ENCODE measurements around the gene ALPI.

The ALPI gene

DNA sequence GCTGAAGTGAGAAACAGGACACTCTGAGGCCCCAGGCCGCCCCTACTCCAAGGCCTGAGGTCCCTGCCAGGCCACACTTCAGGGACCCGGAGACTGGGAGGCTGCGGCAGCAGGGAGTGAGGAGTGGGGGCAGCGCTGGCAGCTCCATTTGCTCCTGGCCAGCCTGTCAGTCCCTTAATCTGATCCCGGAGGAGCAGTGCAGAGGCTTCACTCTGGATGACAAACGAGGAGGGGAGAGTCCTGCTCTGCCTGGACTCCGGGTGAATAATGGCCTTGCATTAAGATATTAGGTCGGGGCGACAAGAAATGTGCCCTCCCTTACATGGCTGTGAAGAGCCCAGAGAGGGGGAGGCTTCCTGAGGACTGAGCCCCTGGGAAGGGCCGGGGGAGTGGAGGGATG is 49.9 kb downstream of the ALPI start:
- no peak overlapping the region for H3K4me3 ChIP-seq (ENCODE audit: low read depth, low read length)
- TF ChIP-seq POLR2A (IDR thresholded peaks at IDR 0.05; ENCODE audit: extremely low read depth, insufficient read length) (no peak), MYC (IDR thresholded peaks at IDR 0.05; ENCODE audit: low read depth, low read length) (no peak)
- TF ChIP-seq, protein P1, sequence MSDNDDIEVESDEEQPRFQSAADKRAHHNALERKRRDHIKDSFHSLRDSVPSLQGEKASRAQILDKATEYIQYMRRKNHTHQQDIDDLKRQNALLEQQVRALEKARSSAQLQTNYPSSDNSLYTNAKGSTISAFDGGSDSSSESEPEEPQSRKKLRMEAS (IDR thresholded peaks at IDR 0.05; ENCODE audit: low read depth, low read length): no peak
- TF ChIP-seq, protein P2, sequence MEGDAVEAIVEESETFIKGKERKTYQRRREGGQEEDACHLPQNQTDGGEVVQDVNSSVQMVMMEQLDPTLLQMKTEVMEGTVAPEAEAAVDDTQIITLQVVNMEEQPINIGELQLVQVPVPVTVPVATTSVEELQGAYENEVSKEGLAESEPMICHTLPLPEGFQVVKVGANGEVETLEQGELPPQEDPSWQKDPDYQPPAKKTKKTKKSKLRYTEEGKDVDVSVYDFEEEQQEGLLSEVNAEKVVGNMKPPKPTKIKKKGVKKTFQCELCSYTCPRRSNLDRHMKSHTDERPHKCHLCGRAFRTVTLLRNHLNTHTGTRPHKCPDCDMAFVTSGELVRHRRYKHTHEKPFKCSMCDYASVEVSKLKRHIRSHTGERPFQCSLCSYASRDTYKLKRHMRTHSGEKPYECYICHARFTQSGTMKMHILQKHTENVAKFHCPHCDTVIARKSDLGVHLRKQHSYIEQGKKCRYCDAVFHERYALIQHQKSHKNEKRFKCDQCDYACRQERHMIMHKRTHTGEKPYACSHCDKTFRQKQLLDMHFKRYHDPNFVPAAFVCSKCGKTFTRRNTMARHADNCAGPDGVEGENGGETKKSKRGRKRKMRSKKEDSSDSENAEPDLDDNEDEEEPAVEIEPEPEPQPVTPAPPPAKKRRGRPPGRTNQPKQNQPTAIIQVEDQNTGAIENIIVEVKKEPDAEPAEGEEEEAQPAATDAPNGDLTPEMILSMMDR (IDR thresholded peaks at IDR 0.05; ENCODE audit: low read depth, low read length): no peak
- DNase-seq (ENCODE audit: low read depth): no peak

DNA sequence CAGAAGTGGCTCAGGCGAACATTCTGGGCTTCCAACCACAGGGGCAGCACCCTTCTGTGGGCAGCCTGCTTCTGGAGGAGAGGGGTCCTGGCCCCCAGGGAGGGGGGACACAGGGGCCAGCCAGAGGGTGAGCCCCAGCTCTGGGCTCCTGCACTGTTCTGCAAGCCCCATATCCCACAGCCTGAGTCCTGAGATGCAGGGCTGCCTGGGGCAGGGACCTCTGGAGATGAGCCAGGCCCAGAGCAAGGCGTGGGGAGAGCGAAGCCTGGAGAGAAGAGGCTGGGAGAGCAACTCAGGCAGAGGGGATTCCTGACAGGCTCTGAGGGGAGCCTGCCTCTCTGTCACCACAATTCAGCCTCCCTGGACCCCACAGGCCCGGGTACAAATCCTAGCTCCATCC is 50.8 kb downstream of the ALPI start:
- TF ChIP-seq MYC (IDR thresholded peaks at IDR 0.05; ENCODE audit: low read depth, low read length): no peak
- TF ChIP-seq POLR2A (IDR thresholded peaks at IDR 0.05; ENCODE audit: extremely low read depth, insufficient read length): no peak
- DNase-seq (ENCODE audit: low read depth): no peak
- no peak overlapping the region for H3K4me3 ChIP-seq (ENCODE audit: low read depth, low read length)

DNA sequence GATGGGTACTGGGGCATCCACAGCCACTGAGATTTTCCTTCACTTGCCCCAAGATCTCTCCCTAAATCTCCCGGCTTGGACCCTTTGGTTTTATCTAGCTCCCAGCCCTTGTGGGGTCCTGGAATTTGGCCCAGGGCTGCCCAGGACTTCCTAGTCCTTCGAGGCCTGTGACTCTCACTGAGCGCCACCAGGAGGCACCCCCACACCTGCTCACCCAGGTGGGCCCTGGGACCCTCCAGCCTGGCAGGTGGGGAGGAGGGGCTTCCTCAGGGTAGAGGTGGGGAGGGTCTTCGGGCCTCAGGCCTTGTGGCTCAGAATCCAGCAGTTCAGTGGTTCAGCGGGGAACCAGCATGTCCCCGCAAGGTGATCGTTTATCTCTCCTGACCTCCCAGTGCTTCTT is 52.3 kb downstream of the ALPI start:
- H3K4me3 ChIP-seq (ENCODE audit: low read depth, low read length): no peak overlapping the region
- TF ChIP-seq, protein P2 (IDR thresholded peaks at IDR 0.05; ENCODE audit: low read depth, low read length): no peak
- TF ChIP-seq MYC (IDR thresholded peaks at IDR 0.05; ENCODE audit: low read depth, low read length): no peak
- DNase-seq (ENCODE audit: low read depth): no peak

All from NB4 (cell line).